Transverse colon (tissue), 3 donors: Measurements from ENCODE around the gene WBP1L.

Source experiments
- CTCF ChIP-seq, 5 experiments: fragments of 200-600 bp in 3 of 5; fragments of 450-650 bp in 2 of 5; sonication (generic) in 3 of 5; IDR thresholded peaks; 1 replicate in 2 of 5; 2 replicates in 3 of 5; pipeline ENCODE4 v1.5.1; 2016 to 2017; ENCODE audit warnings: antibody characterized with exemption in 5 of 5, inconsistent platforms in 3 of 5, mild to moderate bottlenecking in 2 of 5, moderate library complexity in 1 of 5
- POLR2A ChIP-seq: fragments of 450-650 bp; IDR thresholded peaks from one replicate; pipeline ENCODE4 v1.6.1; 2016; ENCODE audit warnings: antibody characterized with exemption, mild to moderate bottlenecking, moderate library complexity

GRCh38 chr10:102702742-102703141 is 41.0 kb upstream of the WBP1L start:
- no peak for TF ChIP-seq POLR2A
- TF ChIP-seq CTCF (IDR thresholded peaks at IDR 0.05), result no peak
